Activated CD4-positive, alpha-beta T cell treated with anti-CD3 and anti-CD28 coated beads, Interleukin-2, amount 10 ng/mL, durations not matched to agents 24 days and 14 days (primary cell): ENCODE measurements around the gene FGFBP1. TPM values are rescaled to one million over a fixed set of nuclear protein-coding genes. Genes with fewer than 3 reads are reported as not detected.

Source experiments
- DNase-seq: peaks from one replicate; pipeline ENCODE4 v3.0.0; 2022
- H3K27ac Mint-ChIP-seq: one replicate; pipeline ENCODE4 v1.8.0; 2022; ENCODE audit warnings: mild to moderate bottlenecking, mixed read lengths
- H3K27me3 Mint-ChIP-seq: one replicate; pipeline ENCODE4 v1.8.0; 2022; ENCODE audit warnings: mixed read lengths
- H3K36me3 Mint-ChIP-seq: one replicate; pipeline ENCODE4 v1.8.0; 2022; ENCODE audit warnings: low read depth, mild to moderate bottlenecking, mixed read lengths
- H3K4me1 Mint-ChIP-seq: one replicate; pipeline ENCODE4 v1.8.0; 2021; ENCODE audit warnings: mixed read lengths
- H3K4me3 Mint-ChIP-seq: one replicate; pipeline ENCODE4 v1.8.0; 2022; ENCODE audit warnings: mild to moderate bottlenecking, moderate library complexity, mixed read lengths
- H3K9me3 Mint-ChIP-seq: one replicate; pipeline ENCODE4 v1.8.0; 2021; ENCODE audit warnings: mixed read lengths
- intact Hi-C: fragments of 100-400 bp; cut with micrococcal nuclease; formaldehyde crosslinking; loops from one replicate; pipeline ENCODE4 v1.15.1; 2023
- total RNA-seq: library from RNA; stranded (reverse); gene quantifications from 2 replicates; pipeline ENCODE4 v1.2.3, GENCODE V29; 2022

Gene FGFBP1
- total RNA-seq, 1 donor from 2014 or later, result not detected

DNA sequence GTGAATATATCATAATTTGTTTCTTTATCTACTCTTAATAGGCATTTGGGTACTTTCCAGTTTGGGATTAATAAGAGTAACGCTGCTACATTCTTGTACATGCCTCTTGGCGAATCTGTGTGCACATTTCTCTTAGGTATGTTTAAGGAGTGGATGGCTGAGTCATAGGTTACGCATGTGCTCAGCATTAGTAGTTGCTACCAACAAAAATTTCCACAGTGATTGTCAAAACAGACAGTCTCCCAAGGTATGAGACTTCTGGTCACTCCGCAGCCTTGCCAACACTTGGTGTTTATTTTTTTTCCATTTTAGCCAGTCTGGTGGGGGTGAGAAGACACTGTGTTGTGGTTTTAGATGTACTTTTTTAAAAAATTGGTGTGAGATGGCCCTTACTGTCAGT is 44.6 kb downstream of the FGFBP1 start:
- intact Hi-C loops, result no loop called here
- H3K4me1 Mint-ChIP-seq, result no peaks in the 10 kb centered on the region
- peaks cover 20% of the 10 kb centered on the region for H3K27me3 Mint-ChIP-seq
- no peaks in the 10 kb centered on the region for H3K36me3 Mint-ChIP-seq
- no peak overlapping the region for H3K27ac Mint-ChIP-seq
- H3K4me3 Mint-ChIP-seq, result no peak overlapping the region
- no peaks in the 10 kb centered on the region for H3K9me3 Mint-ChIP-seq
- no peak for DNase-seq

- no peaks in the 10 kb centered on the region for H3K9me3 Mint-ChIP-seq
- DNase-seq, result no peak
- intact Hi-C loops, result no loop called here
- H3K27ac Mint-ChIP-seq, result no peak overlapping the region
- H3K4me1 Mint-ChIP-seq, result no peaks in the 10 kb centered on the region
- no peak overlapping the region for H3K4me3 Mint-ChIP-seq
- no peaks in the 10 kb centered on the region for H3K36me3 Mint-ChIP-seq
- peaks cover 11% of the 10 kb centered on the region for H3K27me3 Mint-ChIP-seq
Observed at GRCh38 chr4:15891312-15891711, 47.2 kb downstream of the FGFBP1 start.

- no peak for DNase-seq
- intact Hi-C loops, result no loop called here
- H3K9me3 Mint-ChIP-seq, result no peaks in the 10 kb centered on the region
- H3K27me3 Mint-ChIP-seq, result peaks cover 6% of the 10 kb centered on the region
- no peaks in the 10 kb centered on the region for H3K4me1 Mint-ChIP-seq
- H3K36me3 Mint-ChIP-seq, result no peaks in the 10 kb centered on the region
- no peak overlapping the region for H3K27ac Mint-ChIP-seq
- H3K4me3 Mint-ChIP-seq, result no peak overlapping the region
Observed at GRCh38 chr4:15890246-15890829, 48.2 kb downstream of the FGFBP1 start.

DNA sequence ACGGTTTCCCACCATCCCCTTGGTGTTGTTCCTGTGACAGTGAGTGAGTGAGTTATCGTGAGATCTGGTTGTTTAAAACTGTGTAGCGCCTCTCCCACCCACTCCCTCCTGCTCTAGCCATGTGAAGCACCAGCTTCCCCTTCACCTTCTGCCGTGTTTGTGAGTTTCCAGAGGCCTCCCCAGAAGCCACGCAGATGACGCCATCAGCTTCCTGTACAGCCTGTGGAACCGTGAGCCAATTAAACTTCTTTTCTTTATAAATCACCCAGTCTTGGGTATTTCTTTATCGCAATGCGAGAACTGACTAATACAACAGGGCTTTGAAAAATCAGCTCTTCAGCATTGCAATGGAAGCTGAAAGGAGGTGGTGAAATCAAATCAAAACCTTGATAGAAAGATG is 50.0 kb downstream of the FGFBP1 start:
- no peak for DNase-seq
- intact Hi-C loops, result loop anchor here (10.0 kb wide), 1 partner anchor 376 kb away; no protein-coding TSS in a partner anchor
- H3K4me3 Mint-ChIP-seq, result no peak overlapping the region
- no peaks in the 10 kb centered on the region for H3K36me3 Mint-ChIP-seq
- no peak overlapping the region for H3K27ac Mint-ChIP-seq
- H3K4me1 Mint-ChIP-seq, result no peaks in the 10 kb centered on the region
- no peaks in the 10 kb centered on the region for H3K9me3 Mint-ChIP-seq
- peaks cover 12% of the 10 kb centered on the region for H3K27me3 Mint-ChIP-seq

Other genes with a start within 250 kb of the FGFBP1 start
- 0.12 and 0.72 TPM in 2 replicates for gene BST1, start 235.7 kb downstream of the FGFBP1 start, total RNA-seq
- 89.6 and 103 TPM in 2 replicates for gene CD38, start 160.4 kb downstream of the FGFBP1 start, total RNA-seq
- gene FGFBP2, start 24.4 kb upstream of the FGFBP1 start, total RNA-seq, result 1.8 and 2.0 TPM in 2 replicates
- not detected in 2 replicates for gene PROM1, start 145.3 kb upstream of the FGFBP1 start, total RNA-seq